Fibroblast of lung (primary cell): Measurements from ENCODE around the gene PPFIA2. TPM values are rescaled to one million over a fixed set of nuclear protein-coding genes. Genes with fewer than 3 reads are reported as not detected.

Experiments used
- DNase-seq, 2 donors: peaks; one replicate each; pipeline versions ENCODE4 v3.0.0 to v3.0.0-alpha.2; 2010; ENCODE audit warnings: low read depth in 2 of 2
- H2AFZ ChIP-seq: 2 replicates; pipeline ENCODE4 v1.5.1; 2012; ENCODE audit warnings: low read length, control low read depth, inconsistent platforms
- H3K27ac ChIP-seq: 2 replicates; pipeline ENCODE4 v1.5.1; 2011; ENCODE audit warnings: low read length, control low read depth; ENCODE audit not compliant: insufficient read depth
- H3K27me3 ChIP-seq: 2 replicates; pipeline ENCODE4 v1.5.1; 2011; ENCODE audit warnings: mild to moderate bottlenecking, low read length; ENCODE audit not compliant: control insufficient read depth, insufficient read depth
- H3K36me3 ChIP-seq: 2 replicates; pipeline ENCODE4 v1.5.1; 2011; ENCODE audit warnings: low read length; ENCODE audit not compliant: control insufficient read depth, insufficient read depth
- H3K4me1 ChIP-seq: 2 replicates; pipeline ENCODE4 v1.5.1; 2011; ENCODE audit warnings: low read length; ENCODE audit not compliant: control insufficient read depth, insufficient read depth; ENCODE audit errors: extremely low read depth
- H3K4me2 ChIP-seq: 2 replicates; pipeline ENCODE4 v1.5.1; 2011; ENCODE audit warnings: low read length, control low read depth; ENCODE audit not compliant: insufficient read depth; ENCODE audit errors: extremely low read depth
- H3K4me3 ChIP-seq, 4 experiments: fragments of 200-600 bp in 1 of 4; sonication (generic) in 1 of 4; replicated peaks in 1 of 4; 2 replicates each; pipeline ENCODE4 v1.5.1; 2011 to 2016; ENCODE audit warnings: low read length in 4 of 4, low read depth in 3 of 4, mild to moderate bottlenecking in 3 of 4, control low read depth in 2 of 4, inconsistent platforms in 1 of 4, mixed read lengths in 1 of 4; ENCODE audit not compliant: insufficient read depth in 1 of 4; ENCODE audit errors: control extremely low read depth in 1 of 4
- H3K79me2 ChIP-seq: 2 replicates; pipeline ENCODE4 v1.5.1; 2012; ENCODE audit warnings: mild to moderate bottlenecking, low read length, inconsistent platforms; ENCODE audit not compliant: control insufficient read depth, insufficient read depth
- H3K9ac ChIP-seq: 2 replicates; pipeline ENCODE4 v1.5.1; 2011; ENCODE audit warnings: mild to moderate bottlenecking, low read length, control low read depth; ENCODE audit not compliant: insufficient read depth
- H3K9me3 ChIP-seq: 2 replicates; pipeline ENCODE4 v1.5.1; 2012; ENCODE audit warnings: low read depth, low read length; ENCODE audit not compliant: control insufficient read depth, insufficient read depth
- H4K20me1 ChIP-seq: 2 replicates; pipeline ENCODE4 v1.5.1; 2011; ENCODE audit warnings: low read length; ENCODE audit not compliant: control insufficient read depth, insufficient read depth; ENCODE audit errors: extremely low read depth
- EZH2 ChIP-seq: IDR thresholded peaks from 2 replicates; pipeline ENCODE4 v1.5.1; 2012; ENCODE audit warnings: low read length, control low read depth, mild to moderate bottlenecking; ENCODE audit errors: missing control alignments
- polyA plus RNA-seq, 2 donors: library from polyadenylated mRNA; depleted of rRNA in 1 of 2; stranded (reverse) in 1 of 2; unstranded in 1 of 2; fragments of >200 nt; gene quantifications; 2 replicates each; pipeline ENCODE4 v1.2.1, GENCODE V29; 2011 to 2012; ENCODE audit warnings: missing spikeins in 1 of 2
- total RNA-seq: library from RNA; depleted of rRNA; stranded (reverse); fragments of >200 nt; gene quantifications from 2 replicates; pipeline ENCODE4 v1.2.1, GENCODE V29; 2014
- TF ChIP-seq, protein P1 (sequence below), 2 donors: IDR thresholded peaks in 1 of 2; conservative IDR thresholded peaks in 1 of 2; 1 replicate in 1 of 2; 2 replicates in 1 of 2; pipeline ENCODE4 v1.5.1; 2011 to 2012; ENCODE audit warnings: low read length in 2 of 2, control low read depth in 1 of 2, inconsistent platforms in 1 of 2, low read depth in 1 of 2, mild to moderate bottlenecking in 1 of 2

PPFIA2 gene
- total and polyA plus RNA-seq, 2 donors (not counting 1 experiment from before 2014, with no cell fraction given) = 0.54 to 2.1 TPM

DNA sequence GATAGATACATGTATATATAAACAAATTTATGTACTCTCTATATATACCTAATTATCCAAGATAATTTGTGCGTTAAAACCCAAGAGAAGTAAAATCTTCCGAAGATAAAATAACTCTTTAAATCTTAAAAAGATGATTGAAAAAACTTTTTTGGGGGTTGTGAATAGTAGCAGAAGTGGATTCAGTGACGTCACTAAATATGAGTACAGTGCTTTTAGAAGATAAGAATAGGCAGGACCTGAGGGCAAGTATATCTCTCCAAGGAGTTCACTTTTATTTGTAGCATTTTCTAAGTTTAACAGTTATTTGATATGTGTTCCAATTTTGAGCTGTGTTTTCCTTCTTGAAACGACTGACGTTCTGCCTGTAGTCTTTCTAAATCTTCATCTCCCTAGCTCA, 319.8 kb downstream of the PPFIA2 start:
- no peak overlapping the region for H3K4me2 ChIP-seq
- H3K79me2 ChIP-seq = no peaks in the 10 kb centered on the region
- no peak for TF ChIP-seq EZH2
- TF ChIP-seq, protein P1, sequence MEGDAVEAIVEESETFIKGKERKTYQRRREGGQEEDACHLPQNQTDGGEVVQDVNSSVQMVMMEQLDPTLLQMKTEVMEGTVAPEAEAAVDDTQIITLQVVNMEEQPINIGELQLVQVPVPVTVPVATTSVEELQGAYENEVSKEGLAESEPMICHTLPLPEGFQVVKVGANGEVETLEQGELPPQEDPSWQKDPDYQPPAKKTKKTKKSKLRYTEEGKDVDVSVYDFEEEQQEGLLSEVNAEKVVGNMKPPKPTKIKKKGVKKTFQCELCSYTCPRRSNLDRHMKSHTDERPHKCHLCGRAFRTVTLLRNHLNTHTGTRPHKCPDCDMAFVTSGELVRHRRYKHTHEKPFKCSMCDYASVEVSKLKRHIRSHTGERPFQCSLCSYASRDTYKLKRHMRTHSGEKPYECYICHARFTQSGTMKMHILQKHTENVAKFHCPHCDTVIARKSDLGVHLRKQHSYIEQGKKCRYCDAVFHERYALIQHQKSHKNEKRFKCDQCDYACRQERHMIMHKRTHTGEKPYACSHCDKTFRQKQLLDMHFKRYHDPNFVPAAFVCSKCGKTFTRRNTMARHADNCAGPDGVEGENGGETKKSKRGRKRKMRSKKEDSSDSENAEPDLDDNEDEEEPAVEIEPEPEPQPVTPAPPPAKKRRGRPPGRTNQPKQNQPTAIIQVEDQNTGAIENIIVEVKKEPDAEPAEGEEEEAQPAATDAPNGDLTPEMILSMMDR (conservative IDR thresholded peaks at IDR 0.05 in 1 of 2, IDR thresholded peaks at IDR 0.05 in 1 of 2; ENCODE audit: low read depth in 1 of 2, low read length in 2 of 2) = no peak
- H3K4me1 ChIP-seq = no peaks in the 10 kb centered on the region
- no peak for DNase-seq
- no peak overlapping the region for H3K27ac ChIP-seq
- no peak overlapping the region for H3K9ac ChIP-seq
- H4K20me1 ChIP-seq = no peaks in the 10 kb centered on the region
- H2AFZ ChIP-seq = no peak overlapping the region
- no peak overlapping the region for H3K4me3 ChIP-seq
- H3K27me3 ChIP-seq = no peaks in the 10 kb centered on the region
- no peaks in the 10 kb centered on the region for H3K36me3 ChIP-seq
- no peaks in the 10 kb centered on the region for H3K9me3 ChIP-seq

DNA sequence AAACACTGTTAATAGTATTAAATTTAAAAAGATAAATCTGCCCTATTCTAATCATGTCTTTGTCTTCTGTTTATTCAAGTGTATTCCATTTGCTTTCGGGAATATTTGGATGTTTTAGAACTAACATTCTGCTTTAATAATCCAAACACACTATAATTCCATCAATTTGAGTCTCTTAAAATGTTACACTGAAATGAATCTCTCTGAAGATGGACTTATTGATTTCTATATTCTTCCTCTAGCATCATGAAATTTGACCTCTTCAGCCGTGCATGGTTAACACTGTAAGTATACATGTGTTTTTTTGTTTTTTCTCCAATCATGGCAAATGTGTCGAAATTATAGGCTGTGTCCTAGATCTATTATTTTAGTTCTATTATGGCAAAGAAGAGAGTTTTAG, 342.1 kb downstream of the PPFIA2 start:
- no peaks in the 10 kb centered on the region for H3K4me1 ChIP-seq
- H2AFZ ChIP-seq = no peak overlapping the region
- no peaks in the 10 kb centered on the region for H3K36me3 ChIP-seq
- TF ChIP-seq, protein P1 (conservative IDR thresholded peaks at IDR 0.05 in 1 of 2, IDR thresholded peaks at IDR 0.05 in 1 of 2; ENCODE audit: low read depth in 1 of 2, low read length in 2 of 2) = no peak
- TF ChIP-seq EZH2 = no peak
- H4K20me1 ChIP-seq = no peaks in the 10 kb centered on the region
- H3K9me3 ChIP-seq = no peaks in the 10 kb centered on the region
- no peak overlapping the region for H3K27ac ChIP-seq
- DNase-seq = no peak
- no peaks in the 10 kb centered on the region for H3K79me2 ChIP-seq
- H3K4me3 ChIP-seq = no peak overlapping the region
- H3K27me3 ChIP-seq = no peaks in the 10 kb centered on the region
- H3K9ac ChIP-seq = no peak overlapping the region
- H3K4me2 ChIP-seq = no peak overlapping the region

DNA sequence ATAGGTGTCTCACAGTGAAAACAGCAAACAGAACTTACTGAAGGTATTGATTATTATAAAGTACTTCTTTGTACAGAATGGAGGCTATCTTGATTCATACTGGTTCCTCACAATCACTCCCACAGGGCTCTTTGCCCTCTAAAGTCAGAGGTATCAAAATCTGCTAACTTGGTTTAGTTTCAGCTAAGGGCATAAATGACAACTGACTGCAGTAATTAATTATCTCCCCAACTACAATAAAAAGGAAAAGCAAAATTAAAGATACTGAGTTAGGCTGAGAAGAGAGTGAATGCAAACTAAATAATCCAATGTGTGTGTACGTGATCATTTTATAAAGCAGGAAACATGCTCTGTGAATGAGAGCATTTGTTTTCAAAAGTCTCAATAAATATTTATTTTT, 342.6 kb downstream of the PPFIA2 start:
- TF ChIP-seq EZH2 = no peak
- TF ChIP-seq, protein P1 (conservative IDR thresholded peaks at IDR 0.05 in 1 of 2, IDR thresholded peaks at IDR 0.05 in 1 of 2; ENCODE audit: low read depth in 1 of 2, low read length in 2 of 2) = no peak
- H3K27ac ChIP-seq = no peak overlapping the region

More for the DNA sequence above, 342.6 kb downstream of the PPFIA2 start:
- Histone ChIP-seq H3K4me2 (no peak overlapping the region), H3K9me3 (no peaks in the 10 kb centered on the region), H3K79me2 (no peaks in the 10 kb centered on the region), H3K4me1 (no peaks in the 10 kb centered on the region), H3K4me3 (no peak overlapping the region), H4K20me1 (no peaks in the 10 kb centered on the region), H3K27me3 (no peaks in the 10 kb centered on the region), H2AFZ (no peak overlapping the region), H3K36me3 (no peaks in the 10 kb centered on the region), H3K9ac (no peak overlapping the region)
- DNase-seq = no peak
